GM19099 (cell line): ENCODE results near the gene TMEM229B.

Experiments
- POLR2A ChIP-seq: IDR thresholded peaks from 3 replicates; pipeline ENCODE4 v1.6.1; 2011; ENCODE audit warnings: low read depth; ENCODE audit not compliant: insufficient read length; ENCODE audit errors: extremely low read depth

TMEM229B gene

DNA sequence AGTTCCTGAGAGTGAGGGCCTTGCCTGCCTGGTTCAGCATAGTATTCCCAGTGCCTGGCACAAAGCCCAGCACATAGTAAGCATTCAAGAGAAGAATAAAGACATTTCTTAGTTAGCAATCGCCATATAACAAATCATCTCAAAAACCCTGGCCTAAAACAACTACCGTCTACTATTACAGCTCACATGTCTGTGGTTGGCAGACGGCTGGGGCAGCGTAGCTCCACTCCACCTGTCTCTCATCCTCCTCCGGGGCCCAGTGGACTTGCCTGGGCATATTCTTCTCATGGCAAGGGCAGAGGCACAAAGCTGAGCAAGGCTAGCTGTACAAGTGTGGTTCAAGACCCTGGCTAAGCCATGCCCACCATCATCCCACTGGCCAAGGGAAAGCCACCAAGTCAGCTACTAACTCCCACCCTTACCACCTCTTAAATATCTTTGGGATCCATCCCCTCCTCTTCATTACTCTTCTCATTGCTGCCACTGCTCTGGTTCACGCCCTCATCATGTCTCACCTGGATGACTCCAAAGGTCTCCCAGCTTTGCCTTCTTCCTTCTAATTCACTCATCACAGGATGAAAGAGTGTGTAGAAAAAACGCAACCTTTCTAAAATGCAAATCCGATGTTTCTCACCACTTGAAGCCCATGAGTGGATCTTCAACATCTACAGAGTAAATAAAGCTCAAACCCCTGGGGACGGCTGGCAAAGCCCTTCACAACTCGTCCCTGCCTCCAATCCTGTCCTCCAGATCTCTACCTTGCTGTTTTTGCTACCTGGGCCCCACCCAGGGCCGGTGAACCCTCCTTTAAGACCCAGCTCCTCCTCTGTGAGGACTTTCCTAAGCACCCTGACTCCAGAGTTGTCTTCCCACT is 10.4 kb downstream of the TMEM229B start:
- no peak for TF ChIP-seq POLR2A

GRCh38 chr14:67474366-67474765 is 14.2 kb downstream of the TMEM229B start:
- TF ChIP-seq POLR2A = no peak

DNA sequence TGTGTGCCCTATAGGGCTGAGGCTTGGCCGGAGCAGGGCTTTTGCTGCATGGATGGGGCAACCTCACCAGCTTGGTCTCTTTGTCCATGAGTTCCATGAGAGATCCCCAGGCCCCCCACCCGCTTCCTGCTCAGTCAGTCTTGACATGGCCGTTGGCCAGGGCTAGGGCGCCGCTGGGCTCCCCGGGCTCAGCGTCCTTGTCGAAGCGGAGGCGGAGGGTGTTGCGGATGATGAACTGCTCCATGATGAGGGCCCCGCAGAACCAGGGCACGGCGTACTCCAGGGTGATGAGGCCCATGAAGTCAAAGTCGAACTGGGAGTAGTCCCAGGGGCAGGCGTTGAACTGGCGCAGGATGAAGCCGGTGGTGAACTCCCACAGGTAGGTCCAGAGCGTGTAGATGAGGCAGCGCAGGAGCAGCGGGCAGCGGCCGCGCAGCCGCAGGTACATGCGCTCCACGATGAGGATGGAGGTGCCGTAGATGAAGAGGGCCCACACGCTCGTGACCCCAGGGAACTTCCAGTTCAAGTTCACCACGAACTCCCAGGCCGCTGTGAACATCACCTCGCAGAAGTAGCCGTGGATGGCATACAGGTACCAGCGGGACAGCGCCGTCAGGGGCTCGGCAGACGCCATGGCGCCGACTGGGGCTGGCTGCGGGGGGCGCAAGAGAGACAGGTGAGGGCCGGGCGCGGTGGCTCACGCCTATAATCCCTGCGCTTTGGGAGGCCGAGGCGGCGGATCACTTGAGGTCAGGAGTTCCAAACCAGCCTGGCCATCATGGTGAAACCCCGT is 15.0 kb downstream of the TMEM229B start:
- TF ChIP-seq POLR2A = no peak

GRCh38 chr14:67472726-67473125 is 15.8 kb downstream of the TMEM229B start:
- TF ChIP-seq POLR2A = no peak

DNA sequence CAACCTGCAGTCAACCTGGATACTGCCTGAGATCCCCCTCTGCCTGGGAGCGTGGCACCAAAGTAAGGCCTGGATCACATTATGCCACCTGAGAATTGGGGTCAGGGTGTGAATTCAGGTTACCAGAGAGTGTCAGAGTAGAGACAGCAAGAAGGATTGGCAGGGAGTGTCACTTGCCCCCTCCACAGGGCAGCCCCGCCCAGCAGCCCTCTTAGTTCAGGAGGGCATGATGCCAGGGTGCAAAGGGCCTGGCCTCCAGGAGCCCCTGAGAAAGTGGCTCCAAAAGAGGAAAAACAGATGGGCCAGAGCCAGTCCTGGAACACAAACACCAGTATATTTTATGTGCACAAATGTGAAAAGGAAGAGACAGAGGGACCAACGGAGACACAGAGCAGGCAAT is 18.6 kb downstream of the TMEM229B start:
- TF ChIP-seq POLR2A = no peak

DNA sequence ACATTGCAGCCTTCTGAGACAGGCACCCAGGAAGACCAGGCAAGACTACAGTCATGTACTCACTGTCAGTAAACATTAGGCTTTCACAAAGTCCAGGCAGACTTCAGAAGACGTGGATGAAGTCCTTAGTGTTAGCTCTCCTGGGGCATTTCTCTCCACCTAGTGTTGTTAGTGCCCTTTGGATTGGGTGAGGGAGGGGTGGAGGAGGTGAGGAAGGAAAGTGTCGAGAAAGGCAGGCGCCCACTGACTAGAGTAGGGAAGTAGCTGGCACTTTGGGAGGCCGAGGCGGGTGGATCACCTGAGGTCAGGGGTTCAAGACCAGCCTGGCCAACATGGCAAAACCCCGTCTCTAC is 20.2 kb downstream of the TMEM229B start:
- TF ChIP-seq POLR2A = no peak

GRCh38 chr14:67467134-67467533 is 21.4 kb downstream of the TMEM229B start:
- TF ChIP-seq POLR2A = no peak

- no peak for TF ChIP-seq POLR2A
These were observed 23.6 kb downstream of the TMEM229B start for GRCh38 chr14:67464879-67465278.

GRCh38 chr14:67464377-67464776 is 24.1 kb downstream of the TMEM229B start:
- TF ChIP-seq POLR2A = no peak

DNA sequence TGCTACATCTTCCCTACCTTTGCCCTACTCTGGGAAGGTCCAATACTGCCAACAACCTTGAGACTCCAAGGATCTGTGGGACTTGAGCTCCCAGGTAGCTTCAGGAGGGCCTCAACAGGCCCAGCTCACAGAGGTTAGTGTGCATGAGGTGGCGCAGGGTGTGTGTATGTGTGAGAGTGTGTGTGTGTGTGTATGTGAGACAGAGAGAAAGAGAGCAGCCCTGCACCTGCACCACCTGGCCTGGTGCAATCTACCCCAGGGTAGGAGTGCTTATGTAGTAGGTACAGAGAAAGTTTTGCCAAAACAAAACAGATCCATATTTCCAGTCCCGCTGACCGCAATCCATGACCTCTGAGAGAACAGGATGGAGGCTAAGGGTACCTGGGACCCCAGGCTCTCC is 24.6 kb downstream of the TMEM229B start:
- TF ChIP-seq POLR2A = no peak

DNA sequence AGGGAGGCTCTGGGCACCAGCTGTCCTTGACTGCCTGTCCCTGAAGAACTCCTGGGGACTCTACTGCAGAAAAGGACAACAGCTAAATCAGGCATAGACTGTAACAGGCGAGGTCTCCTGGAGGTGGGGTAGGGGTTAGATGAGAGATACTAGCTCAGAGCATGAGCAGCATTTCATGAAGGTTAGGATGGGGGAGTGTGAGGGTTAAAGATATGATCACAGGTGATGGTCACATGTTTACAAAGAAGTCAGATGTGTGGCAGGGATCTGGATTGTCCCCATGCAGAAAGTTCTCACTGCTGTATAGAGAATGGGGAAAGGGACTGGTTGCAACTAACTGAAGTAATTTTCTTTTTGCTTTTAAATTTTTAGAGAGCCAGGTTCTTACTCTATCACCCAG is 26.5 kb downstream of the TMEM229B start:
- TF ChIP-seq POLR2A = no peak

- no peak for TF ChIP-seq POLR2A
These were observed 27.1 kb downstream of the TMEM229B start for GRCh38 chr14:67461341-67461985.

DNA sequence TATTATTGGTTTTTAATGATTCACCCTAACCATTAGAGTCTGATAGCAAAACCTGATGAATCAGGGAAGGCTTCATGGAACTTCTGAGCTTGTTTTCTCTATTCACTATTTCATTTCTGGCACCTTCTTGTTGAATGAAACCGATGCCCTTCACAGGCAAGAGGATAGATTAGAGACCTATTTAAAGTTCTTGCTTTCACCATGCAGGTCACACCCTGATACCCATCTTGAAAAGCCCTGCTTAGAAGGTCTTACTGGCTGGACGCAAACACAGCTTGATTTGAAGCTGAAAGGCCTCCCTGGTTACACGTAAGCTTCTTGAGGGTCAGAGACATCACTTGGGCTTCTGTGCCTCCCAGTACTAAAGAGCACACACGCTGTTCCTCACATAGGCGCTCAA is 29.2 kb downstream of the TMEM229B start:
- no peak for TF ChIP-seq POLR2A

GRCh38 chr14:67457782-67458181 is 30.7 kb downstream of the TMEM229B start:
- TF ChIP-seq POLR2A = no peak

DNA sequence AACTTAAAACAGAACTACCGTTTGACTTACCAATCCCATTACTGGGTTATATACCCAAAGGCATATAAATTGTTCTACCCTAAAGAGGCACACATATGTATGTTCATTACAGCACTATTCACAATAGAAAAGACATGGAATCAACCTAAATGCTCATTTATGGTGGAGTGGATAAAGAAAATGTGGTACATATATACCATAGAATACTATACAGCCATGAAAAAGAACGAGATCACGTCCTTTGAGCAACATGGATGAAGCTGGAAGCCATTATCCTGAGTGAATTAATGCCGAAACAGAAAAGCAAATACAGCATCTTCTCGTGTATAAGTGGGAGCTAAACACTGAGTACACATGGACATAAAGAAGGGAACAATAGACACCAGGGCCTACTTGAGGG is 31.8 kb downstream of the TMEM229B start:
- TF ChIP-seq POLR2A = no peak

- no peak for TF ChIP-seq POLR2A
These were observed 34.8 kb downstream of the TMEM229B start for GRCh38 chr14:67453575-67454300.

DNA sequence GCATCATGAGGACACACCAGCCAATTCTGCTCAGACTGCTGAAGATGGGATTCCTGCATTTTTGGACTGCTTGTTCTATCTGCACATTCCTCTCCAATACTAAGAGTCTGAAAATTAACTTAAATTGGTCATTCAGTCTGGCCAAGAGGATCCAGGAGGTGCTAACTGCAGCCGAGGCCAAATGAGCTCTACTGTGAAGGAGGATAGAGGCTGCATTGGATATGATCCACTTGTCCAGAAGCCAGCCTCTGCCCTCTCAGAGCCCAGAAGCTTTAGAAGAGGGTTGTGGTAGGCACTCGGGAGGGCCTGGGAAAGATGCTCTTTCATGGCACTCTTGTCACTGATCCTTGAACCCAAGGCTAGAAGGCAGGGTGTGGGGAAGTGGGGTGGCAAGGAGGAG is 39.4 kb downstream of the TMEM229B start:
- TF ChIP-seq POLR2A = no peak
